ENCODE data around the gene TRMT44. TPM values are rescaled to one million over a fixed set of nuclear protein-coding genes. Genes with fewer than 3 reads are reported as not detected.

Gene TRMT44
- total RNA-seq, 1 donor from 2014 or later: 17.9 TPM

DNA sequence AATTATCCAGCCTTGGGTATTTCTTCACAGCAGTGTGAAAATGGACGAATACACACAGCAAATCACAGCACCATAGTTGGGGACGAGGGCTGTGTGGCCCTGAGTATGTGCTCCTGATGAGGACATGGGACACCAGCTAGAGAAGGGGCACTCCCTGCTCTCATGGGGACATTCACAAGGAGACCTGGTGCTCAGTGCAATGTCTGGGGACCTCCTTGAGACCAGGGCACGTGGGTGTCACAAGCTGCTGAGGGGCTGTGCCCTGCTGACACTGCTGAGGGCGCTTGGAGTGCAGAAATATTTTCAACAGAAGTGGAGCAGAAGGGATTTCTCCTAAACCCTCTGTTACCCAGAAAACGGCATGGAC lies 65.4 kb downstream of the TRMT44 start:
- no peak for DNase-seq (ENCODE audit: low read depth)
- TF ChIP-seq, protein P1, sequence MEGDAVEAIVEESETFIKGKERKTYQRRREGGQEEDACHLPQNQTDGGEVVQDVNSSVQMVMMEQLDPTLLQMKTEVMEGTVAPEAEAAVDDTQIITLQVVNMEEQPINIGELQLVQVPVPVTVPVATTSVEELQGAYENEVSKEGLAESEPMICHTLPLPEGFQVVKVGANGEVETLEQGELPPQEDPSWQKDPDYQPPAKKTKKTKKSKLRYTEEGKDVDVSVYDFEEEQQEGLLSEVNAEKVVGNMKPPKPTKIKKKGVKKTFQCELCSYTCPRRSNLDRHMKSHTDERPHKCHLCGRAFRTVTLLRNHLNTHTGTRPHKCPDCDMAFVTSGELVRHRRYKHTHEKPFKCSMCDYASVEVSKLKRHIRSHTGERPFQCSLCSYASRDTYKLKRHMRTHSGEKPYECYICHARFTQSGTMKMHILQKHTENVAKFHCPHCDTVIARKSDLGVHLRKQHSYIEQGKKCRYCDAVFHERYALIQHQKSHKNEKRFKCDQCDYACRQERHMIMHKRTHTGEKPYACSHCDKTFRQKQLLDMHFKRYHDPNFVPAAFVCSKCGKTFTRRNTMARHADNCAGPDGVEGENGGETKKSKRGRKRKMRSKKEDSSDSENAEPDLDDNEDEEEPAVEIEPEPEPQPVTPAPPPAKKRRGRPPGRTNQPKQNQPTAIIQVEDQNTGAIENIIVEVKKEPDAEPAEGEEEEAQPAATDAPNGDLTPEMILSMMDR (conservative IDR thresholded peaks at IDR 0.05; ENCODE audit: low read depth, low read length): no peak
- no peak overlapping the region for H3K4me3 ChIP-seq (ENCODE audit: low read depth, low read length)

DNA sequence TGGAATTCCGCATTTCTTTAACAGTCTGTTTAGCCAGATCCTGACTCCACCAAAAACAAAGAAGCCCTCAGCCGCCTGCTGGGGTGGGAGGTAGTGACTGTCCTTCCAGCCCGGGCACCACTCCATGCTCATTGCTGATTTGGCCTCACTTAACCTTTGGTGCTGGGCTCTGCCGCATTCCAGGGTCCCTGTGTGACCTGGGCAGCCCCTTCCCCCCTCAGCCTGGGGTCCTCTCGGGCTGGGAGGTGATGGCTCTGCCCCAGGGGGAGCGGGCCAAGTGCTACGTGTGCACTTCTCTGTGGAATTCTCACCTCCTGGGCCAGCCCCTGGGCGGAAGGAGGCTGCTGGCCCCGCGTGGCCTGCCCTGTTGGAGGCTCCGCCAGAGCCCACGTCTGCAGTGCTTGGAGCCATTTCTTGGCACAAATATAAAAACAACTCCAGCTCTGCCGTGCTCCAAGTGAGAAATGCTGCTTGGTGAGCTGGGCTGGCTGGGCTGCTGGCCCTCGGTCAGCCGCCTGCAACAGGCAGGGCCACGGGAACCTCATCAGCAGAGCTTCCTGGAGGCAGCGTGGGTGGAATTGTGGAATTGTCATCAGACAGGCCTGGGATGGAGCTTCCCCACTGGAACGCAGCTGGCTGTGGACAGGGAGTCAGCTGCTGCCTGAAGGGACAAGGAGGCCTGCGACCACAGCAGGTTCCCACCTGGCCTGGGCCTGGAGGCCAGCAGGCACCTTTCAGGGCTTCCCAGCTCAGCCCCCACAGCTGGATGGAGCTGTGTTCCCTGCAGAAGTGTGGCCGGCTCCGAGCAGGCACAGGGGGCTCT lies 66.0 kb downstream of the TRMT44 start:
- no peak overlapping the region for H3K4me3 ChIP-seq (ENCODE audit: low read depth, low read length)
- TF ChIP-seq, protein P1 (conservative IDR thresholded peaks at IDR 0.05; ENCODE audit: low read depth, low read length): no peak
- DNase-seq (ENCODE audit: low read depth): no peak

DNA sequence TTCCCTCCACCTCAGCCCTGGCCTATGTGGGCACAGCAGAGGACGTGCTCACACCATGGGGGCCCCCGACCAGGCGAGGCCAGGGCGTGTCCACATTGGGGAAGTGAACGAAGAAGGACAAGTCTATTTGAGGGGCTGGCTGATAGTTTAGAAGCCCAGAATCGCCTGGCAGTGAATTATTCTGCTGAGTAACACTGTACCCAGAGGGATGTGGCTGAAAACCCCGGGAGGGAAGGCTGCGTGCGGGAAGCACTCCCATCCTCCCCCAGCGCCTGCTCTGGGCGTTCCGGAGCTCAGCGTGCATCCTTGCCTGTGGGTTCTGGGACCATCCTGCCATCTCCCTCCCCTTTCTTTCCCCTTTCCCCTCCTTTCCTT lies 66.6 kb downstream of the TRMT44 start:
- DNase-seq (ENCODE audit: low read depth): no peak

DNA sequence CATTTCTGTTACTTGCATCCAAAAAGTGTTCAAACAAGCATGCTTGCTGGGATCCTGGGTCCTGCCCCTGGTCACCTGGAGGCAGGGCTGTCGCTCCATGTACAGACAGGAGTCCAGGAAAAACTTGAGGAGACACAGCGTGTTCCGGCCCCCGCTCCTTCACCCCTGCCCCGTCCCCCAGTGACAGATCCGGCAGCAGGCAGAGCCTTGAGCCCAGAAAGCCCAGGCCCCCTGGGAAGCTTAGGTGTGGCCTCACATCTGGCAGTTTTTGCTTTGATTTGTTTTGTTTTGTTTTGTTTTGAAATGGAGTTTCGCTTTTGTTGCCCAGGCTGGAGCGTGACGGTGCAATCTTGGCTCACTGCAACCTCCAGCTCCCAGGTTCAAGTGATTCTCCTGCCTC lies 67.0 kb downstream of the TRMT44 start:
- TF ChIP-seq, protein P1 (conservative IDR thresholded peaks at IDR 0.05; ENCODE audit: low read depth, low read length): no peak
- H3K4me3 ChIP-seq (ENCODE audit: low read depth, low read length): no peak overlapping the region
- DNase-seq (ENCODE audit: low read depth): no peak

More for the DNA sequence above, 66.6 kb downstream of the TRMT44 start:
- TF ChIP-seq, protein P1 (conservative IDR thresholded peaks at IDR 0.05; ENCODE audit: low read depth, low read length): no peak
- no peak overlapping the region for H3K4me3 ChIP-seq (ENCODE audit: low read depth, low read length)

DNA sequence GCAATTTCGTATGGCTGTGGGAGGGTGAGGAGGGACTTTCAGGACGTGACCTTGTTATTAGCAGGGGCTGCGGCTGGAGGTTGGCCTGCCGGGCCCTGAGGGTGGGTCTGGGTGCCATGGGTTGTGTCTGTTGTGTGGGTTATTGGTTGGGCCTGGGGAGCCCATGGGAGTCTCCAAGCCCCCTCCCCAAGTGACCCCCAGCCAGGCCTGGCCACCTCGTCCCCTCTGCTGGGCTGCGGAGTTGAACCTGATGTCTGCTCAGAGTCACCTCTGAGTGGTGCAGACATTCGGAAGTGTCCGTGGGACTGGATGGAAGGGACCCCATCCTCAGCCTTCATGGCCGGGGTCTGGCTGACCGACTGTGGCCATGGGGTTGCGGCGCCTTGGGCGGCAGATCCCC lies 67.7 kb downstream of the TRMT44 start:
- H3K4me3 ChIP-seq (ENCODE audit: low read depth, low read length): no peak overlapping the region
- TF ChIP-seq, protein P1 (conservative IDR thresholded peaks at IDR 0.05; ENCODE audit: low read depth, low read length): no peak
- DNase-seq (ENCODE audit: low read depth): no peak

DNA sequence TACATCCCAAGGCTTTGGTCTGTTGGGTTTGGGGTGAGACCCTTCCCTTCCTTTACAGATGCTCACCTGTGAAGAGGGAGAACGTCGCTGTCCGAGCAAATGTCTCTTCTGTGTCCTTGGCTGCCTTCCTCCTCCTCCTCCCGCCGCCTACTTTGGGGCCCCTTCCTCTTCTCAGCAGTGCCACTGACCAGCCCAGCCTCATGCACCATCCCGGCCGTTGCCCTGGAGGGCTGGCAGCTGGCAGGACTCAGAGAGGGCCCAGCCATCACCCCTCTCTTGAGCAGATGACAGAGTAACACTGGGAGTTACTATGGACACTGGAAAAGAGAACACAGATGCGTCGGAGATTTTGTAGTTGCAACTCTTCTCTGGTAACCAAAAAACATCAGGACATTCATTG lies 68.2 kb downstream of the TRMT44 start:
- DNase-seq (ENCODE audit: low read depth): no peak
- TF ChIP-seq, protein P1 (conservative IDR thresholded peaks at IDR 0.05; ENCODE audit: low read depth, low read length): no peak
- H3K4me3 ChIP-seq (ENCODE audit: low read depth, low read length): no peak overlapping the region
